HG03520 (cell line): ENCODE measurements around the gene STEEP1.

ENCODE experiments used
- ATAC-seq: cut with Tn5 transposase; IDR thresholded peaks from one replicate; pipeline ENCODE4 v1.9.1; 2021; ENCODE audit warnings: mild to moderate bottlenecking, moderate library complexity; ENCODE audit not compliant: unreplicated experiment

Gene STEEP1

DNA sequence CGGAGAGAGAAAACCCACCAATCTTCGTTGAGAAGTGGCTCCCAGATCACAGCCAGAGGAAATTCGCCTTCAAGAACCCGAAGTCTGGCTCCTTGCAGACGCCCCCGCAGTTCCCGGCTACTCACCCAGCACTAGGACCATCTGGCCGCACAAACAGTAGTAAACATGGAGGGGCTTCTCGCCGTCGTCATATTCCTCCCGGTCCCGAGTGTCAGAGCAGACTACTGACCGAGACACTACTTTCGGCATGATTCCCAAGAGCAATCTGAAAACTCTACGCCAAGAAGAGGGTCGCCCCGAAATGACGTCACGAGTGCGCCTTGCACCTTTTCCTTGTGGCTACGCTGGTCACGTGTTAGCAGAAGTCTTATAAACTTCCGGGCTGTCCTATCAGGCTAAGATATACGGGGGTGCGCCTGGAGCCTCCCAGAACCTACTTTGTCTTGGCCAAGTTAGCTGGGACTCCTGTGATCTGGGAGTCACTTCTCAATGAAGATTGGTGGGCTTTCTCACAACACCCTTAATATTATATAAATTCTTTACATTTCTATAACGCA is at the start of gene STEEP1:
STEEP1 (minus strand) TSS at position 303 of the 557 bp plus-strand sequence; CDS start at position 249, 54 bp downstream.
- peak; percentile 77 for ATAC-seq

DNA sequence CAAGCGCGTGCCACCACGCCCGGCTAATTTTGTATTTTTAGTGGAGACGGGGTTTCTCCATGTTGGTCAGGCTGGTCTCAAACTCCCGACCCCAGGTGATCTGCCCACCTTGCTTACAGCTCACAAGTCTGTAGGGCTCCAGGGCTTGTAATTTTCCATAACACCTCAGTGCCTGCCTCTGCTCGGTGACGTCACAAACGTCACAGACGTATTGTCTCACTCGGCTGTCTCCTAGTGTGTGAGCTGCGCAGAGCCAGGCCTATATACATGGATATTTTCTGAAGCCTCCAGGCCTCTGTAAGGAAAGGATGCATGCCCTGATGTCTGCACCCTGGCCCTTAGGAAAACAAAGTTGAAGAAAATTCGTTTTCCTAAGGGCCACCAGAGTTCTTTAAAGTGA is 49.6 kb upstream of the STEEP1 start:
- no peak for ATAC-seq

DNA sequence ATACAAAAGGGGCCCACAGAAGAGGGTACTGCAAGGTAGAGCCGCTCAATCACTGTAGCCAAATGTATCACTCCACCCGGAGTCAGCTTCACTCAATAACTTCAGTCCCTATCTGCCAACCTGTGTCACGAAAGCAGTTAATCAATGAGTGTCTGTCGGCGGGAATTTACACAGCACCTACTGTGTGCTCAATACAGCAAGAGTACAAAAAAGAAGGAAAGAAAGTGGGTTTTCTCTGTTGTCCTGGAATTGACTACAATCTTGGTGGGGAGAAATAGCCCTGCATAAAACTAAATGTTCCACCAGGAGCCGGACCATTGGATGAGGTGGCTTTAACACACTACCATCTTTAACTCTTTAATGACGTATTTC is 41.8 kb upstream of the STEEP1 start:
- no peak for ATAC-seq

DNA sequence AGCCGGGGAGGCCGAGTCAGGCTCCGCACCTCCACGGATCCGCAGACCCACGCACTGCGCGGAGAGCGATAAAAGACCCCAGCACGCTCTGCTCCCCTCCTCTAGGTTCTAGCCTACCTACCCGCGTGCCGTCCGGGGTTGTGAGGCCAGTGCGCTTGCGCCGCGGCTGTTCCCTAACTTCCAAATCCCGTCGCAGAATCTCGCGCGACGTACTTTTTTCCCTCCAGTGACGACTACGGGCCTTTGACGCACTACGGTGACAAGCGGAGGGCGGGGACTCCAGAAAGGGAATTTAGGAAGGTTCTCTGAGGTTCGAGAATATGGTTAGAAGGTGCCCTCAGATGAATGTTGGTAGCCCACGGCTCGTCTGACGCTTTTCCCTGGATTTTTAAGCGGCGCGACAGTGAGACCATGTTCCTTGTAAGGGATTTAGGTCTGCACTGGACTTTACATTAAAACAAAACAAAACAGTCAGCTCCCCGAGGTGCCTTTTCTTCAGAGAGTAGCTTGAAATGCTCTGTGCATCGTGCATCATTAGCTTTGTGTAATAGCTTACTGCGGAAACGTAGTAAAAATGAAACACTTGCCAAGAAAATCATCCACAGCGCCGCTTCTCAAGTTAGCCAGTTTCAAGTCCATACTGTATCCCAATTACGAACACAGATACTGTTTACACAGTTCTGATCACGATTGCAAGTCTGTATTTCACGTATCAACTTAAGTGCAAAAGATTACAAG is 41.2 kb upstream of the STEEP1 start, which contains the start of gene NKRF:
NKRF (minus strand) TSS at position 145 of the 738 bp plus-strand sequence.
- peak; percentile 64 for ATAC-seq

DNA sequence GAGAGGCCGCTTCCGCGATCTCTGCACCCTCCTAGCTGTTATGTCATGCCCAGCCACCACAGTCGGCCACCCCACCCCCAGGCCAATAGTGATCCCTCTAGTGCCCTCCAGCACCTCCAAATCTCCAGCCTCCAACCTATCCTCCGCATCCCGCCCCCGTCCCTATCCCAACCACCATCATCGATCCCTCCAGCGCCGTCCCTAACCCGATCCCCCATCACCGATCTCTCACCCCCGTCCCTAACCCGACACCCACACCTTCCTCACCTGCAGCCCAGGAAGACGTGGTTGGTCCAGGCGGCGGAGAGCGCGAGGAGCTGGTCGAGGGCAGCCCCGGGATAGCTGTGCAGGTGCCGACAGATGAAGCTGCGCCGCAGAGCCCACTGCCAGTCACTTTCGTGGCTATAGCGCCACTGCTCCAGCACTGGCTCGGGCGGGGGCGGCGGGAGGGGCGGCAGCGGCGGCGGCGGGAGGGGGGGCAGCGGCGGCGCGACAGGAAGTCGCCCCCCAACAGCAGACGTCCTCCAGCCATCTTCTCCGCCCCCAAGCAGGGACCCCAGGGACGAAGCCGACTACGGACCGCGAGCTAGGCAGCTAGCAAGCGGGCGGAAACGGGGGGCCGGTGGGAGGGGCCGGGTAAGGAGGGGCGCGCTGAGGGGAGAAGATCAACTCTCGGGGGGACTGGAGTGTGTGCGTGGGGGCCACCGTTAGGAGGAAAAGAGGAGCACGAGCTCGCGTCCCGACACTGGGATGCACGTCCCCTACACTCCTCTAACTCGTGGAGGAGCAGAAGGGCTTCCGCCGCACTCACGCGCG is 40.5 kb upstream of the STEEP1 start:
- peak; percentile 26 for ATAC-seq

DNA sequence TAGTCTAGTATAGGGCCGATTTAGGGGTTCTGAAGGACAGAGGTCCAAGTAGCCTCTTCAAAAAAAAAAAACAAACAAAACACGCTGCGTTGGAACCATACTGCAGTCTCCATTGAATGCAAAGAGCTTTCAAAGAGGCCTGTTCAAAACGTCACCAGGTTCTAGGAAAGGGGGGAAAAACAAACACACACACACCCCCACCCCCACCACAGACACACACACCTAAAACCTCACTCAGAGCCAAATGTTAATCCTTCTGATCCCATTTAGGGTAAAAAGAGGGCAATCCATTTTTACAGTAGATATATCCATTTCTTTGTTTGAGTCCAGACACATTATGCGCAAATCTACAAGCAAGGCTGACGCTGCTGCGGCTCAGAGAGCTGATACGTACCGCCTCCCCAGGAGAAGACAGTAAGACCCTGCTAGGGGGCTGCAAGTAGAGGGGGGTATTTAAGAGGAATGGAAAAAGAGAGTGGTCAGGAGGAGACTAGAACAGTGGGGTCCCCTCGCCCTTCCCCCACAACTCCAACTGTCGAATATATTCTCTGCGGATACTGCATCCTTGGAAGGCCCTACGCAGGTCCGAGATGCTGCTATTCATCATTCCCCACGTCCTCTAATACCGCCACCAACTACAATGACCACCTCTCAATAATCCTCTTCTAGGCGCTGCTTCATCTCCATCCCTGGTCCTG is 39.7 kb upstream of the STEEP1 start:
- no peak for ATAC-seq

DNA sequence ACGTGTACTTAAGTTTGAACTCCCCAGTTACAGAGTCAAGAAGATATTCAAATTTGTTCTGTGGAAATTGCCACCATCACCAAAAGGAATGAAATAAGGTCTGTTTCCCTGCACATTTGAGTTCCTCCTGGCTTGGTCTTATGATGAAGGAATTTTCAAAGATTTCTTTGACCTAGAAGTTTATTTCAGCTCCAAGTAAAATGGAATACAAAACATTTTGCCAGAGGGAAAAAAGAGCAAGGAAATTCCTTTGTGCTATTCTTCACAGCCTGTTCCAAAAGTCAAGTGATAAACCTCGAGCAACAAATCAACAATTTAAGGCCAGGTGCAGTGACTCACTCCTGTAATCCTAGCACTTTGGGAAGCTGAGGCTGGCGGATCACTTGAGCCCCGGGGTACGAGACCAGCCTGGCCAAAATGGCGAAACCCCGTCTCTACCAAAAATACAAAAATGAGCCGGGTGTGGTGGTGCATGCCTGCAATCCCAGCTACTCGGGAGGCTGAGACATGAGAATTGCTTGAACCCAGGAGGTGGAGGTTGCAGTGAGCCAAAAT is 37.6 kb upstream of the STEEP1 start:
- no peak for ATAC-seq

DNA sequence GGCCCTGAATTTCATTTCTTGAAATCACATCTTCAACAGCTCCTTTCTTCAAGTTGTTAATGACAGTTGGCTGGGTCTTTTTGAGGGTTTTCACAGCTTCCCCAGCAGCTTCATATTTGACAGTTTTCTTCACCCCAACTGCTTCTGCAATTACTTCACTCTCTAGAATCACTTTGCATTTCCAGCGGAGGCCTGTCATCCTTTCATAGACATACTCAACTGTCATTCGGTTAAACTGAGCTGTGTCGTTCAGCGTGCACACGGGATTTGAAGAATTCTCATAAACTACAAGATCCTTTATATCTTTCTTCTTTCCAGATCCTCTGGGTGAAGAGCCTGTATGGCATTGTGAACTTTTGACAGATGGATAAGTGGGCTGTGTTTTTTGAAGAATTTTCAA is 24.6 kb upstream of the STEEP1 start:
- no peak for ATAC-seq

DNA sequence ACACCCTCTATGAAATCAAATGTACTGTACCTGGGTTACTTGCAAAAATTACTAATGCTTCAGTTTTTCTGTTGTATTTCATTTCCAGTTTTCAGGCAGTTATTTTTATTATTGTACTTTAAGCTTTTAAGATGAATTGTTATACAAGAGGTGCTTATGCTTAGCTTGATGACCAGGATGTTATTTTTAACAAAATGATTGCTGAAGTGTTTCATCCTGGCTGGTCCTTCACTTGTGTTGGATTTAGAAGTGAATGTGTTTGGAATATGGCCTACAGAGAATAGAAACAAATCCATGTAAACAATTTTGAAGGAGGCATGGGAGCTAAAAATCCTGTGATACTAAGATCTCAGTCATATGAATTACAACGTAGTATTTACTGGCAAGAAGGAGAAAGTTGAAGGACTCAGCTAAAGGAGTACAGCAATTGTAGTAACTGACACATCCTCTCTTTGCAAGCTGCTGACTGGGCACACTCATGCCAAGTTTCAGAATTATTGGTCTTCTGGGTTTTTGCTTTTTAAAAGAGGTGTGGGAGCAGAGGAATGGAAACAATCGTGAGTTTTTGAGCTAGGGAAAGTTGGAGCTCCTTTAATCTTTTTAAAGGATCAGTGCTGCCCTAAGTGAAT is 18.3 kb upstream of the STEEP1 start:
- ATAC-seq, result no peak

DNA sequence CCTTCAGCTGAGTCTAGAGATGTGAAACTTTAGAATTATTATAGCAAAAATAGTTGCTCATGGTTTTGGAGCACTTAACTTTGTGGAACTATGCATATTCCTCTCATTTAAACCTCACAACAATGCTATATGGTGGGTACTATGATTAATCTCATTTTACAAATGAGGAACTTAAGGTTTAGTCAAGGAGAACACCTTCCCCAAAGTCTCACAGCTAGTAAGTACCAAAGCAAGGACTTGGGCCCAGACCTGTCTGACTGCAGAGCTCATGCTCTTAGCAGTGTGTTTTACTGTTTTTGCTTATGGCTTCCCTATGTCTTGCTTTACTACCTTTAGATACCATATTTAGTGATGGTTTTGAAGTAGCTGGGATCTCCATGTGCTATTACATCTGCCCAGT is 14.2 kb upstream of the STEEP1 start:
- ATAC-seq, result no peak

DNA sequence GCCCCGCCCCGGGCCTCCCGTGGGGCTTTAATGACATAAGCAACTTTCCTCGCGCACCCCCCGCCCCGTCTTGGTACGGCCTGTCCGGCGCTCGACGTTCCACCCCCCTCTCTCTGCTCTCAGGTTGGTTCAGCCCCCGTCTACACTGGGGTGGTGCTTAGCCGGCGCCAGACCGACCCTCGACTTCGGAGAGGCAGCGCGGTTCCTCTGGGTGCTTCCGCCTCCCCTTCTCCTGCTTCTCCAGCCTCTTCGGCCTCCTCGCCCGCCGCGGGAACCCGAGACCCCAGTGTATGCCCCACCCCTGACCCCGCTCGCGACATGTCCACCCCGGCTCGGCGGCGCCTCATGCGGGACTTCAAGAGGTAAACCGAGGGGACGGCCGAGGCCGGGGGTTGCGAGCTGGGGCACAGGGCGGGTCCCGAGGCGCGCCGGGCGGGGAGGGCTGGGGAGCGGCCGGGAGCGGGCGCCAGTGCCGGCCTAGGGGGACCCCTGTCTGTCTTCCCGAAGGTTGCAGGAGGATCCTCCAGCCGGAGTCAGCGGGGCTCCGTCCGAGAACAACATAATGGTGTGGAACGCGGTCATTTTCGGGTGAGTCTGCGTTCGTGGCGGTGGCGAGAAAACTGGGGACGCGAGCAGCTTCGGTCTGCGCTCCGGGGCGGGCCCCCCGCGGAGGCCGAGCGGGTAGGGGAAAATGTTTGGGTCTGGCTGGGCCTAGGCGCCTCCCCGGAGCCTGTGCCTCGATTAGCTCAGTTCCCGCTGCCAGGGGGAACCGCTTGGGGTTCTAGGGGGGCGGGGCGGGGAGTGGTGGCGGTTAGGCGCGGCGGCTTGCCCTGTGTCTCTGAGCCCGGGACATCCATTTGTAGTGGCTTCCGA is 9.4 kb upstream of the STEEP1 start, which contains the start of gene UBE2A:
UBE2A (plus strand) TSS at position 170 of the 873 bp plus-strand sequence; CDS start at position 319, 149 bp downstream.
- ATAC-seq, result peak; percentile 55

DNA sequence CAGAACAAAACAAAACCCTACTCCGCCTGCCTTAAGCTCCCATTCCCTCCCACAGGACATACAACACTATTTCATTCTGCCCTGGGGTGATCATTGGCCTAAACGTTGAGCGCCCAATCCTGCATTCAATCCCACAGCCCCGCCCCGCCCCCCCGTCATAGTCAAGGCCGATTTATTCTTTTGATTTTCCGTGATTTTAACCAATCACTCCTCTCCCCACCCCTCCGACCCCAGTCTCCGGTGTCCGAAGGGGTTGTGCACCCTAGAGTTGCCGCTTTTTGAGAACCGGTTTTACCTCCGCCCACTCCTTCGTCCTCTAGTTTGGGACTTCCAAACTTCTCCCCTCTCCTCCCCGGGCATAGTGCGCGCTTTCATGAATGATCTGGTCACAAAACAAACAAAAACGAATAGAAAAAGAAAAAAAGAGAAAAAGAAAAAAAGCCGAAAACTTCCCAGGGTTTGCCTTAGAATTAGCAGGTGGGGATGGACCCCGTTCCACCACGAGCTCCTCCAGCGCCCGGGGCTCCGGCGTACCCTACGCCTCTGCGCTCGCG is 8.7 kb upstream of the STEEP1 start:
- peak; percentile 69 for ATAC-seq

DNA sequence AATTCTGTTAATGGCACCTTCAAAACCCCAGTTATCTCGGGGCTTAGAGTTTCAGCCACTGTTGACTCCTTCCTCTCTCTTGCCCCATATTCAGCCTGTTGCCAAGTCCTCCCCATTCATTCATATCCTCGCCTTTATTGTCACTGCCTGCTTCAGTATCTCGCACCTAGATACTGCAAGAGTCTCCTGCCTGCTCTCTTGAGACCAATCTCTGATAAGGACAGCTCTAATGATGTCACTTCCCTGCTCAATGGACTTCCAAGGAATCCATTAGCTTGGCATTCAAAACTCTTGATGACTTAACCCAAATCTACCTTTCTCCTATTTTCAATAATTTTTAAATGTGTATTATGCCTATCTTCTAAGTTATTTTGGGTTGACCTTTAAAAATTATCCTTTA is 8.0 kb upstream of the STEEP1 start:
- ATAC-seq, result no peak

DNA sequence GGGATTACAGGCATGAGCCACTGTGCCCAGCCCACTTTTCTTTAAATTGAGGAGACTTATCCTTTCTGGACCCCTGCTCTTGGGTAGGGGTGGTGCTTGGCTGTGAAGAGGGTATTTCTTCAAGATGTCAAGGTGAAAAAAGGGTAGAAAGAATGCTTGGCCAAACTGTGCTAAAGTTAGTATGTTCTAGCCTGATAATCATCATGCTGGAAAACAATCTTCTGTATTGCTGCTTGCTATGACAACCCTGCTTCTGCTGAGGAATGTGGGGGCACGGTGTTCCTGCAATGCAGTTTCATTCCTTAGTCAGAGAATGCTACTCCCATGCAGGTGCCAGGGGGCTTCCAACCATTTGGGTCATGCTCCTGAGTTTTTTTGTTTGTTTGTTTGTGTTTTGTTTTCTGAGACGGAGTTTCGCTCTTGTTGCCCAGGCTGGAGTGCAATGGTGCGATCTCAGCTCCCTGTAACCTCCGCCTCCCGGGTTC is 5.2 kb upstream of the STEEP1 start:
- ATAC-seq, result no peak

DNA sequence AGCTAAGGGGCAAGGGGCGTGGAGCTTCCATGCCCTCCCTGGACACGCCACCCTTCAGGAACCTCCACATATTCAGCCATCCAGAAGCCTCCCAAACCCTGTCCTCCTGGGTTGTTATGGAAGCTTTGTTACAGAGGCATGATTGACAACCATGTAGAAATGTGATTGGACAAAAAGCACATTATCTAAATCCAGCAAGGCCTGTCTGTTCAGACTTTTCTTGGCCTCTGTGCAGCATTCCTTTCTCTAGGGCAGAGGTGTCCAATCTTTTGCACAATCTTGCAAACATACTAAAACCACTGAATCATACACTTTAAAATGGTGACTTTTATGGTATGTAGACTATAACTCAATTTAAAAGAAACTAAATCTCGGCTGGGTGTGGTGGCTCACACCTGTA is 12.7 kb downstream of the STEEP1 start:
- ATAC-seq, result no peak

DNA sequence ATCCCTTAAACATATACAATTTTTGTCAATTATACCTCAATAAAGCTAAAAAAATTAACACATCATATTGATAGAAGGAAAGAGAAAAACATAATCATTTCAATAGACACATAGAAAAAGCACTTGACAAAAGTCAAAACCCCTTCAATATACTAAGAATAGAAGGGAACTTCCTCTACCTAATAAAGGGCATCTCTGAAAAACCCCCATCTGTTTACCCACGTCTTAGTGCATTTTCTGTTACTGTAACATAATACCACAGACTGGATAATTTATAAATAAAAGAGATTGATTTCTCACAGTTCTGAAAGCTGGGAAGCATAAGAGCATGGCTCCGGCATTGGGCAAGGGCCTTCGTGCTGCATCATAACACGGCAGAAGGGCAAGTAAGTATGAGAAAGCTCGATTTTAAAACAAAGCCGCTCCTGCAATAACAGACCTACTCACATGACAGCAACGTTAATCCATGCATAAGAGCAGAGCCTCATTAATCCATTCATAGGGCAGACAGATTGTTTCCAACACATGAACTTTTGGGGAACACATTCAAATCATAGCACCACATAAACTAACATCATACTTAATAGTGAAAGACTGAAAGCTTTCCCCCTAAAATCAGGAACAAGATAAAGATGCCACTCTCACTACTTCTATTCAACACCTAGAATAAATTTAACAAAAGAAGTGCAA is 15.7 kb downstream of the STEEP1 start:
- peak; percentile 41 for ATAC-seq

DNA sequence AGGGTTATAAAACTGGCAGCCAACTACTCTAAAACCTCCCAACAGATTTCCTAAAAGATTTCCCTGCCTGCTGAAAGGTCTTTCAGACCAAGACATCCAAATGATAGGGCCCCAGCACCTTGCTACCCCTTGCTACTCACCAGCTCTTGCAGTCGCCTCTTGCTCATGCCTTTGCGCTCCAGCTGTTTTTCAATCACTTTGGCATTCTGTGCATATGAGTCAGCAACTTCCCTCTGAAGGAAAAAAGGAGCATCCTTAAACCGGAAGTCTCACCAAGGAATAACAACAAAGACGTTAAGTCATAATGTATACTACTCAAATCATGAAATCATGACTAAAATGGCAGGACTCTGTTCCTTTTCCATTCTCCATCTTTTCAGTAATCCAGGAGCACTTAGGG is 24.0 kb downstream of the STEEP1 start:
- no peak for ATAC-seq

DNA sequence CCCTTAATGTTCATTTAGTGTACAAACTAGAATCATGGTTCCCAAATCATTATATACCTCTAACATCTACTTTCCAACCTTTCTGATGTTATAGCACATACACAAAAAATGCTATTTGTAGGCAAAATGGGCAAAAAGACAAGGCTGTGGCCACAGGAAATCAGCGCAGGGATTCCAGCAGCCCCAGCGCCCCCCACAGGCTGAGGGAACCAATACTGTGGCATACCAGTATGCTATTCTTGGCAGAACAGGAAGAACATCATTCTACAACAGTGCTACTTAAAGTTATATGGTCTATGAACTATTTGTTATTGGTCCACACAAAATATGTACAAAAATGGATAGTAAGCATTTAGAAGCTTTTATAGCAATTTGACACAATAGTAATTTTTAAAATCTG is 25.3 kb downstream of the STEEP1 start:
- ATAC-seq, result no peak
